ENCODE data around the gene GRM2. TPM values are rescaled to one million over a fixed set of nuclear protein-coding genes. Genes with fewer than 3 reads are reported as not detected.

The GRM2 gene
- total RNA-seq, 1 experiment from 2014 or later: 0.13 TPM

DNA sequence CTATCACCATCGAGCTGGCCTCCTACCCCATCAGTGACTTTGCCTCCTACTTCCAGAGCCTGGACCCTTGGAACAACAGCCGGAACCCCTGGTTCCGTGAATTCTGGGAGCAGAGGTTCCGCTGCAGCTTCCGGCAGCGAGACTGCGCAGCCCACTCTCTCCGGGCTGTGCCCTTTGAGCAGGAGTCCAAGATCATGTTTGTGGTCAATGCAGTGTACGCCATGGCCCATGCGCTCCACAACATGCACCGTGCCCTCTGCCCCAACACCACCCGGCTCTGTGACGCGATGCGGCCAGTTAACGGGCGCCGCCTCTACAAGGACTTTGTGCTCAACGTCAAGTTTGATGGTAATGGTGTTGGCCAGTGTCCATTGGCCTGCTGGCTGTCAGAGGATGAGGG is 6.1 kb downstream of the GRM2 start:
- POLR2A ChIA-PET (ENCODE audit: unreplicated experiment): no interaction called here
- no peaks in the 10 kb centered on the region for H3K4me1 ChIP-seq (replicated peaks; ENCODE audit: insufficient read depth)
- intact Hi-C loops (cut with micrococcal nuclease; ENCODE audit: unreplicated experiment): no loop called here
- no peaks in the 10 kb centered on the region for H3K79me2 ChIP-seq (ENCODE audit: low read depth)
- DNase-seq: no peak
- H4K20me1 ChIP-seq (ENCODE audit: insufficient read depth): no peaks in the 10 kb centered on the region
- H3K9me2 ChIP-seq (ENCODE audit: insufficient read depth): no peaks in the 10 kb centered on the region
- TF ChIP-seq, protein P1, sequence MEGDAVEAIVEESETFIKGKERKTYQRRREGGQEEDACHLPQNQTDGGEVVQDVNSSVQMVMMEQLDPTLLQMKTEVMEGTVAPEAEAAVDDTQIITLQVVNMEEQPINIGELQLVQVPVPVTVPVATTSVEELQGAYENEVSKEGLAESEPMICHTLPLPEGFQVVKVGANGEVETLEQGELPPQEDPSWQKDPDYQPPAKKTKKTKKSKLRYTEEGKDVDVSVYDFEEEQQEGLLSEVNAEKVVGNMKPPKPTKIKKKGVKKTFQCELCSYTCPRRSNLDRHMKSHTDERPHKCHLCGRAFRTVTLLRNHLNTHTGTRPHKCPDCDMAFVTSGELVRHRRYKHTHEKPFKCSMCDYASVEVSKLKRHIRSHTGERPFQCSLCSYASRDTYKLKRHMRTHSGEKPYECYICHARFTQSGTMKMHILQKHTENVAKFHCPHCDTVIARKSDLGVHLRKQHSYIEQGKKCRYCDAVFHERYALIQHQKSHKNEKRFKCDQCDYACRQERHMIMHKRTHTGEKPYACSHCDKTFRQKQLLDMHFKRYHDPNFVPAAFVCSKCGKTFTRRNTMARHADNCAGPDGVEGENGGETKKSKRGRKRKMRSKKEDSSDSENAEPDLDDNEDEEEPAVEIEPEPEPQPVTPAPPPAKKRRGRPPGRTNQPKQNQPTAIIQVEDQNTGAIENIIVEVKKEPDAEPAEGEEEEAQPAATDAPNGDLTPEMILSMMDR (conservative IDR thresholded peaks at IDR 0.05): no peak
- no peak for TF ChIP-seq EZH2 (IDR thresholded peaks at IDR 0.05; ENCODE audit: low read depth)
- no peak overlapping the region for H3K4me2 ChIP-seq
- no peaks in the 10 kb centered on the region for H3K27me3 ChIP-seq (ENCODE audit: insufficient read depth, low read depth)
- H3K36me3 ChIP-seq (ENCODE audit: low read depth): no peaks in the 10 kb centered on the region
- CTCF ChIA-PET: no interaction called here
- BruUV-seq (replicated peaks): no TSS peak
- no peaks in the 10 kb centered on the region for H3F3A ChIP-seq (ENCODE audit: insufficient read depth, low read depth)
- H3K27ac ChIP-seq: no peak overlapping the region
- H3K9me3 ChIP-seq (ENCODE audit: insufficient read depth, low read depth): no peaks in the 10 kb centered on the region
- no peak overlapping the region for H2AFZ ChIP-seq
- no peak overlapping the region for H3K4me3 ChIP-seq

DNA sequence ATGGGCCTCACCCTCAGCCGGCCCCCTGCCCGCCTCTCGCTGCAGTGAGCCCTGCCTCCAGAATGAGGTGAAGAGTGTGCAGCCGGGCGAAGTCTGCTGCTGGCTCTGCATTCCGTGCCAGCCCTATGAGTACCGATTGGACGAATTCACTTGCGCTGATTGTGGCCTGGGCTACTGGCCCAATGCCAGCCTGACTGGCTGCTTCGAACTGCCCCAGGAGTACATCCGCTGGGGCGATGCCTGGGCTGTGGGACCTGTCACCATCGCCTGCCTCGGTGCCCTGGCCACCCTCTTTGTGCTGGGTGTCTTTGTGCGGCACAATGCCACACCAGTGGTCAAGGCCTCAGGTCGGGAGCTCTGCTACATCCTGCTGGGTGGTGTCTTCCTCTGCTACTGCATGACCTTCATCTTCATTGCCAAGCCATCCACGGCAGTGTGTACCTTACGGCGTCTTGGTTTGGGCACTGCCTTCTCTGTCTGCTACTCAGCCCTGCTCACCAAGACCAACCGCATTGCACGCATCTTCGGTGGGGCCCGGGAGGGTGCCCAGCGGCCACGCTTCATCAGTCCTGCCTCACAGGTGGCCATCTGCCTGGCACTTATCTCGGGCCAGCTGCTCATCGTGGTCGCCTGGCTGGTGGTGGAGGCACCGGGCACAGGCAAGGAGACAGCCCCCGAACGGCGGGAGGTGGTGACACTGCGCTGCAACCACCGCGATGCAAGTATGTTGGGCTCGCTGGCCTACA is 8.5 kb downstream of the GRM2 start:
- H2AFZ ChIP-seq: no peak overlapping the region
- POLR2A ChIA-PET (ENCODE audit: unreplicated experiment): no interaction called here
- no TSS peak for BruUV-seq (replicated peaks)
- no peaks in the 10 kb centered on the region for H3K27me3 ChIP-seq (ENCODE audit: insufficient read depth, low read depth)
- no peak overlapping the region for H3K27ac ChIP-seq
- no peaks in the 10 kb centered on the region for H4K20me1 ChIP-seq (ENCODE audit: insufficient read depth)
- TF ChIP-seq, protein P1 (conservative IDR thresholded peaks at IDR 0.05): no peak
- no peak for TF ChIP-seq EZH2 (IDR thresholded peaks at IDR 0.05; ENCODE audit: low read depth)
- CTCF ChIA-PET: no interaction called here
- H3F3A ChIP-seq (ENCODE audit: insufficient read depth, low read depth): no peaks in the 10 kb centered on the region
- intact Hi-C loops (cut with micrococcal nuclease; ENCODE audit: unreplicated experiment): loop anchor here (5.0 kb wide), 1 partner anchor 87 kb away; no protein-coding TSS in a partner anchor
- no peaks in the 10 kb centered on the region for H3K9me3 ChIP-seq (ENCODE audit: insufficient read depth, low read depth)
- H3K36me3 ChIP-seq (ENCODE audit: low read depth): no peaks in the 10 kb centered on the region
- no peaks in the 10 kb centered on the region for H3K79me2 ChIP-seq (ENCODE audit: low read depth)
- DNase-seq: no peak
- no peak overlapping the region for H3K4me3 ChIP-seq
- no peaks in the 10 kb centered on the region for H3K4me1 ChIP-seq (replicated peaks; ENCODE audit: insufficient read depth)
- no peak overlapping the region for H3K4me2 ChIP-seq
- H3K9me2 ChIP-seq (ENCODE audit: insufficient read depth): no peaks in the 10 kb centered on the region

DNA sequence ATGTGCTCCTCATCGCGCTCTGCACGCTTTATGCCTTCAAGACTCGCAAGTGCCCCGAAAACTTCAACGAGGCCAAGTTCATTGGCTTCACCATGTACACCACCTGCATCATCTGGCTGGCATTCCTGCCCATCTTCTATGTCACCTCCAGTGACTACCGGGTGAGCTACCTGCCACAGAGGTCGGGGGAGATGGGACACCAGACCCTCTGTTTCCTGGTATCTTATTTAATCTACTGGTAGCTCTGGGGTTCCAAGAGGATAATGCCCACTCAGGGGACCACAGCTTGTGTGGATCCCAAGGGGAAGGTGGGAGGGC is 9.1 kb downstream of the GRM2 start:
- Histone ChIP-seq H2AFZ (no peak overlapping the region), H3K4me1 (replicated peaks; ENCODE audit: insufficient read depth) (no peaks in the 10 kb centered on the region), H3K27me3 (ENCODE audit: insufficient read depth, low read depth) (no peaks in the 10 kb centered on the region), H3K9me3 (ENCODE audit: insufficient read depth, low read depth) (no peaks in the 10 kb centered on the region), H3F3A (ENCODE audit: insufficient read depth, low read depth) (no peaks in the 10 kb centered on the region), H3K4me2 (no peak overlapping the region), H3K27ac (no peak overlapping the region), H3K9me2 (ENCODE audit: insufficient read depth) (no peaks in the 10 kb centered on the region), H3K36me3 (ENCODE audit: low read depth) (no peaks in the 10 kb centered on the region), H4K20me1 (ENCODE audit: insufficient read depth) (no peaks in the 10 kb centered on the region), H3K79me2 (ENCODE audit: low read depth) (no peaks in the 10 kb centered on the region), H3K4me3 (no peak overlapping the region)
- ChIA-PET CTCF (no interaction called here), POLR2A (ENCODE audit: unreplicated experiment) (no interaction called here)
- no peak for TF ChIP-seq EZH2 (IDR thresholded peaks at IDR 0.05; ENCODE audit: low read depth)
- TF ChIP-seq, protein P1 (conservative IDR thresholded peaks at IDR 0.05): no peak
- BruUV-seq (replicated peaks): no TSS peak
- DNase-seq: no peak
- intact Hi-C loops (cut with micrococcal nuclease; ENCODE audit: unreplicated experiment): loop anchor here (5.0 kb wide), 1 partner anchor 86 kb away; no protein-coding TSS in a partner anchor

Measured in PC-9 (cell line).